GM08714 (cell line): ENCODE data around the gene SRRM2.

Experiments
- H3K4me3 ChIP-seq: fragments of 200-500 bp; sonication (Bioruptor generic); 2 replicates; pipeline ENCODE4 v1.5.1; 2014; ENCODE audit warnings: mild to moderate bottlenecking, low read length, inconsistent platforms
- ZNF274 ChIP-seq: IDR thresholded peaks from 2 replicates; pipeline ENCODE4 v1.6.1; 2012; ENCODE audit warnings: mild to moderate bottlenecking, low read depth, low read length

SRRM2 gene

GRCh38 chr16:2813771-2814221 is 61.4 kb downstream of the SRRM2 start:
- no peak for TF ChIP-seq ZNF274
- no peak overlapping the region for H3K4me3 ChIP-seq

GRCh38 chr16:2814551-2815298 is 62.3 kb downstream of the SRRM2 start:
- TF ChIP-seq ZNF274, result no peak
- no peak overlapping the region for H3K4me3 ChIP-seq

DNA sequence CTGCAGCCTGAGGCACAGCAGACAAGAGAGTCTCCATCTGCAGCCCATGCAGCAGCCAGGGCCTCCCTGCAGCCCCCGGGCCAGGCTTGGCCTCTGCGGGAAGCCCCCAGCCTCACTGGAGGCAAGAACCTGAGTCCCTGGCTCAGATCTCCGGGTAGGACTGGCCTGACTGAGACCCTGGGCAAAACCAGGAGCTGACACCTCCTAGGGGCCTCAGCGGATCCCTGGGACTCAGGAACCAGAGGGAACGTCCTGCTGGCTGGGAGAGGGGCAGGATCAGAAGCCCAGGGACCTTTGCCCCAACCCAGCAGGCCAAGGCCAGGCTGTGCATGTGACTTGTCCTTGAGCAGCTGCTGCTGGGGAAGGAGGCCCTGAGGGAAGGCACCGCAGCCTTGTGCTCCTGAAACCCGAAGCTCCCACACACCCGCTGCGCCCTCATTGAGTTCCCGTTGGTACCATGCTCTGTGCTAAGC is 62.9 kb downstream of the SRRM2 start:
- no peak for TF ChIP-seq ZNF274
- no peak overlapping the region for H3K4me3 ChIP-seq

DNA sequence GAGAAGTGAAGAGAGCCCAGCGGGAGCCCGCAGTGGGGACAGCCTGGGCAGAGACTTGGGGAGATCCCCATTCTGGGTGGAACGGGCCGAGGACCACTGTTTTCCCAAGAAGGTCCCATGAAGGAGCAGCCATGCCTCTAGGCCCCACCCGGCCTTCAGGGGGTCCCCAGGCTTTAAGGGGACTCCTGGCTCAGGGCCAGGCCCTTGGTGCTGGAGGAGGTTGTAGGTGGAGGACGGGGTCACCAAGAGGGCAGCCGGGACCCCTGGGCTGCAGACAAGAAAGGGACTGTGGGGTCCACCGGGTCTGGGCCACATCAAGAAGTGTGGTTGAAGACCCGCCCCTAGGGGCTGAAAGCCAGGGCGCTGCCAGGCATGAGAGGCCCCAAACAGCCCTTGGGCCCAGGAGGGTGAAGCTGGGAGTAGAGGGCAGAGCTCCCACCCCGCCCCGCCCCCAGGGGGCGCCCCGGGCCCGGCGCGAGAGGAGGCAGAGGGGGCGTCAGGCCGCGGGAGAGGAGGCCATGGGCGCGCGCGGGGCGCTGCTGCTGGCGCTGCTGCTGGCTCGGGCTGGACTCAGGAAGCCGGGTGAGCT is 64.4 kb downstream of the SRRM2 start, which contains the start of gene PRSS21:
PRSS21 (plus strand) TSS at position 487 of the 589 bp plus-strand sequence; CDS start at position 519, 32 bp downstream.
- H3K4me3 ChIP-seq, result peak within 1 kb of the TSS; percentile 47; the same call in 1 of the 2 replicates
- TF ChIP-seq ZNF274, result no peak

- H3K4me3 ChIP-seq, result peak overlapping the region; percentile 13; the same call in 1 of the 2 replicates
- TF ChIP-seq ZNF274, result no peak
These were observed 65.2 kb downstream of the SRRM2 start for GRCh38 chr16:2817340-2818271.

- H3K4me3 ChIP-seq, result no peak overlapping the region
- no peak for TF ChIP-seq ZNF274
These were observed 65.9 kb downstream of the SRRM2 start for GRCh38 chr16:2818272-2818876.

- no peak overlapping the region for H3K4me3 ChIP-seq
- no peak for TF ChIP-seq ZNF274
These were observed 66.9 kb downstream of the SRRM2 start for GRCh38 chr16:2819179-2819938.

- TF ChIP-seq ZNF274, result no peak
- H3K4me3 ChIP-seq, result no peak overlapping the region
These were observed 67.7 kb downstream of the SRRM2 start for GRCh38 chr16:2819939-2820835.
